ENCODE measurements around the gene TTR.

- TF ChIP-seq, protein P1, sequence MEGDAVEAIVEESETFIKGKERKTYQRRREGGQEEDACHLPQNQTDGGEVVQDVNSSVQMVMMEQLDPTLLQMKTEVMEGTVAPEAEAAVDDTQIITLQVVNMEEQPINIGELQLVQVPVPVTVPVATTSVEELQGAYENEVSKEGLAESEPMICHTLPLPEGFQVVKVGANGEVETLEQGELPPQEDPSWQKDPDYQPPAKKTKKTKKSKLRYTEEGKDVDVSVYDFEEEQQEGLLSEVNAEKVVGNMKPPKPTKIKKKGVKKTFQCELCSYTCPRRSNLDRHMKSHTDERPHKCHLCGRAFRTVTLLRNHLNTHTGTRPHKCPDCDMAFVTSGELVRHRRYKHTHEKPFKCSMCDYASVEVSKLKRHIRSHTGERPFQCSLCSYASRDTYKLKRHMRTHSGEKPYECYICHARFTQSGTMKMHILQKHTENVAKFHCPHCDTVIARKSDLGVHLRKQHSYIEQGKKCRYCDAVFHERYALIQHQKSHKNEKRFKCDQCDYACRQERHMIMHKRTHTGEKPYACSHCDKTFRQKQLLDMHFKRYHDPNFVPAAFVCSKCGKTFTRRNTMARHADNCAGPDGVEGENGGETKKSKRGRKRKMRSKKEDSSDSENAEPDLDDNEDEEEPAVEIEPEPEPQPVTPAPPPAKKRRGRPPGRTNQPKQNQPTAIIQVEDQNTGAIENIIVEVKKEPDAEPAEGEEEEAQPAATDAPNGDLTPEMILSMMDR (conservative IDR thresholded peaks at IDR 0.05 in 1 of 2, IDR thresholded peaks at IDR 0.05 in 1 of 2; ENCODE audit: low read depth in 1 of 2, low read length in 2 of 2): no peak
- no peak for TF ChIP-seq EZH2 (IDR thresholded peaks at IDR 0.05; ENCODE audit: low read length, missing control alignments)
Observed at GRCh38 chr18:31554776-31555175, 36.9 kb upstream of the TTR start.
